OCI-LY1 (cell line): ENCODE results near the gene PTPRU.

Source experiments
- H2AFZ ChIP-seq: fragments of 200-600 bp; sonication (generic), shearing (Covaris generic); 2 replicates; pipeline ENCODE4 v1.6.0; 2014; ENCODE audit warnings: antibody characterized with exemption, mild to moderate bottlenecking, low read length
- H3F3A ChIP-seq: fragments of 200-600 bp; sonication (generic), shearing (Covaris generic); 2 replicates; pipeline ENCODE4 v1.6.0; 2014; ENCODE audit warnings: mild to moderate bottlenecking, antibody characterized with exemption, low read length, moderate library complexity; ENCODE audit not compliant: insufficient read depth
- H3K27ac ChIP-seq: fragments of 200-600 bp; sonication (generic); 2 replicates; pipeline ENCODE4 v1.5.1; 2014; ENCODE audit warnings: low read length, mixed run types, mild to moderate bottlenecking, low read depth; ENCODE audit not compliant: poor library complexity, severe bottlenecking
- H3K27me3 ChIP-seq: fragments of 200-600 bp; sonication (generic); 2 replicates; pipeline ENCODE4 v1.6.0; 2014; ENCODE audit warnings: antibody characterized with exemption, mild to moderate bottlenecking, low read length, moderate library complexity; ENCODE audit not compliant: insufficient read depth
- H3K36me3 ChIP-seq: fragments of 200-600 bp; sonication (generic); 2 replicates; pipeline ENCODE4 v1.6.1; 2014; ENCODE audit warnings: mild to moderate bottlenecking, antibody characterized with exemption, low read length, moderate library complexity, mixed read lengths; ENCODE audit not compliant: insufficient read depth
- H3K4me1 ChIP-seq: fragments of 200-600 bp; sonication (generic); 2 replicates; pipeline ENCODE4 v1.5.1; 2014; ENCODE audit warnings: mild to moderate bottlenecking, low read length, moderate library complexity; ENCODE audit not compliant: insufficient read depth, severe bottlenecking
- H3K4me2 ChIP-seq: fragments of 200-600 bp; sonication (generic), shearing (Covaris generic); 2 replicates; pipeline ENCODE4 v1.6.1; 2014; ENCODE audit warnings: low read length
- H3K4me3 ChIP-seq: fragments of 200-600 bp; sonication (generic); 2 replicates; pipeline ENCODE4 v1.5.1; 2014; ENCODE audit warnings: low read length, low read depth, mild to moderate bottlenecking, mixed read lengths; ENCODE audit not compliant: poor library complexity, severe bottlenecking
- H3K79me2 ChIP-seq: fragments of 200-600 bp; shearing (Covaris generic); 2 replicates; pipeline ENCODE4 v1.6.1; 2016; ENCODE audit warnings: mixed run types, low read length, mixed read lengths; ENCODE audit not compliant: insufficient read depth
- H3K9ac ChIP-seq: fragments of 200-600 bp; sonication (generic), shearing (Covaris generic); 2 replicates; pipeline ENCODE4 v1.6.1; 2014; ENCODE audit warnings: mild to moderate bottlenecking, low read length, mixed read lengths
- H3K9me2 ChIP-seq: fragments of 200-600 bp; sonication (generic), shearing (Covaris generic); 2 replicates; pipeline ENCODE4 v1.6.1; 2014; ENCODE audit warnings: low read depth, mild to moderate bottlenecking, low read length, mixed read lengths
- H3K9me3 ChIP-seq: fragments of 200-600 bp; shearing (Covaris generic); 2 replicates; pipeline ENCODE4 v1.6.1; 2014; ENCODE audit warnings: low read length, mixed read lengths
- H4K20me1 ChIP-seq: fragments of 200-600 bp; sonication (generic), shearing (Covaris generic); 2 replicates; pipeline ENCODE4 v1.6.0; 2016; ENCODE audit warnings: mild to moderate bottlenecking, low read length; ENCODE audit not compliant: insufficient read depth
- CTCF ChIP-seq: fragments of 200-600 bp; sonication (generic), shearing (Covaris generic); IDR thresholded peaks from 2 replicates; pipeline ENCODE4 v1.5.1; 2017; ENCODE audit warnings: mild to moderate bottlenecking, antibody characterized with exemption, low read length, moderate library complexity, mixed read lengths
- EZH2 ChIP-seq: fragments of 200-600 bp; sonication (generic), shearing (Covaris generic); IDR thresholded peaks from 2 replicates; pipeline ENCODE4 v1.8.0; 2017; ENCODE audit warnings: borderline replicate concordance, mixed run types, mild to moderate bottlenecking, antibody characterized with exemption, low read length, moderate library complexity, mixed read lengths

The PTPRU gene

DNA sequence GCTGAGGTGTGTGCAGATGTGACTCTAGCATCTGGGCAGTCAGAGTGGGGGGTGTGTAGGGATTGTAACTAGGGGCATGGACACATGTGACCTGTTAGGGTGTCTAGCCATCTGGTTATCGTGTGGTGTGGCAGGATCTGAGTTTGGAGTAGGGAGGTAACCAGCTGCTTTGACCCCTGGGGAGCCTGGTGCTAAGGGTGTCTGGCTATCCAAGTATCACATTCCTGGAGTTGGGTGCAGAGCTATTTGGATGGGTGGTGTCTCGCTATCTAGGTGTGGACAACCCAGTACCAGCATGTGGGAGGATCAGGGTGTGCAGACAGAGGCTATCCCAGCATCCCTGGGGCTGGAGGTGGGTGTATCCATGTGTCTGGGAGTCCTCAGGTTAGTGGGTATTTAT is 4.7 kb downstream of the PTPRU start:
- H3K27ac ChIP-seq: no peak overlapping the region
- no peaks in the 10 kb centered on the region for H3K9me3 ChIP-seq
- no peak overlapping the region for H3K4me2 ChIP-seq
- no peaks in the 10 kb centered on the region for H3K79me2 ChIP-seq
- TF ChIP-seq CTCF (no peak), EZH2 (no peak)
- H3K9me2 ChIP-seq: no peaks in the 10 kb centered on the region
- H3K27me3 ChIP-seq: no peaks in the 10 kb centered on the region
- H2AFZ ChIP-seq: no peak overlapping the region
- no peaks in the 10 kb centered on the region for H4K20me1 ChIP-seq
- no peaks in the 10 kb centered on the region for H3K36me3 ChIP-seq
- H3K9ac ChIP-seq: no peak overlapping the region
- H3K4me3 ChIP-seq: no peak overlapping the region
- no peaks in the 10 kb centered on the region for H3F3A ChIP-seq
- H3K4me1 ChIP-seq: peaks cover 12% of the 10 kb centered on the region

DNA sequence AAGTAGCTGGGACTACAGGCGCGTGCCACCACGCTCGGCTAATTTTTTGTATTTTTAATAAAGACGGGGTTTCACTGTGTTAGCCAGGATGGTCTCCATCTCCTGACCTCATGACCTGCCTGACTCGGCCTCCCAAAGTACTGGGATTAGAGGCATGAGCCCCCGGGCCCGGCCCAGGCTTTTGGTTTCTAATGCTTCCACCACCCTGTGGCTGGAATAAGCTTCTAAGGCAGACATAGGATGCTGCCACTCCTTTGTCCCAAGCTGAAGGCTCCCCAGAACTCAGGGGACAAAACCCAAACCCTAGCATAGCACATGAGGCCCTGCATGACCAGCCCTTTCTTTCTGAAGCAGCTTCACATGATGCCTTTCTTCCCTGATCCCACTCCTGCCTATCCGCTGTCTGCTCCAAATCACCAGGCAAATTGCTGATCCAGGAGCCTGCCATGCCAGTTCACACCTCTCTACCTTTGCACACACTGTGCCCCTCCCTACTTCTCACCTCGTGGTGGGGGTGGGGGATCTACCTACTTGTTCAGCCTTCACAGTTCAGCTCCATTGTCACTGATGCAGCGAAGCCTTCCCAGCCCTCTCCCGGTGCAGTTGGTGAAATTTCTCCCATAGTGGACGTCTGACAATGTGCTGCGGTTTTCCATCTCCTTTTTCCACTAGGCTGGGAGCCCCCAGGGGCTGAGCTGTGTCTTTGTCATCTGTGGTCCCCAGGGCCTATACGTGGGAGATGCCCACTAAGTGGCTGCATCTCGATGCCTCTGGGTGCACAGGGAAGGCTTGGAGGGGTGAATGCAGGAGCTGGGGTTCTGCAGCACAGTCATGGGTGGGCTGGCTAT is 6.9 kb downstream of the PTPRU start:
- TF ChIP-seq CTCF (no peak), EZH2 (no peak)
- Histone ChIP-seq H3K9ac (no peak overlapping the region), H3K9me3 (no peaks in the 10 kb centered on the region), H3F3A (no peaks in the 10 kb centered on the region), H4K20me1 (no peaks in the 10 kb centered on the region), H3K4me2 (no peak overlapping the region), H3K36me3 (no peaks in the 10 kb centered on the region), H3K9me2 (no peaks in the 10 kb centered on the region), H2AFZ (no peak overlapping the region), H3K79me2 (no peaks in the 10 kb centered on the region), H3K27me3 (no peaks in the 10 kb centered on the region), H3K4me1 (no peaks in the 10 kb centered on the region), H3K27ac (no peak overlapping the region), H3K4me3 (no peak overlapping the region)

DNA sequence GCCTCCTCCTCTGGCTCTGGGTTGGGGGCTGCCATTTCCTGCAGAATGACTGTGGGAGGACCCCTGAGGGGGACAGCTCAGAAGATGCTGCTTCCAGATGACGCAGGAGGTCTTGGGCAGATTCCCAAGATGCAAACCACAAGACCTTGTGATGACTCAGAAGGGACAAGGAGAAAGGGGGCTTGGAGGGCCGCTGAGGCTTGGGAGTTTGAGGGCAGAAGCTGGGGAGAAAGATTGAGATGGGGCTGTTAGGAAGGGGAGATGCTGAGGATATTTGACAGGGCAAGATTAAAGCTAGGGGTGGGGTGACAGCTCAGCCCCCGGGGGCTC is 7.5 kb downstream of the PTPRU start:
- no peak overlapping the region for H2AFZ ChIP-seq
- H3F3A ChIP-seq: no peaks in the 10 kb centered on the region
- H3K9me3 ChIP-seq: no peaks in the 10 kb centered on the region
- no peaks in the 10 kb centered on the region for H3K9me2 ChIP-seq
- no peak overlapping the region for H3K27ac ChIP-seq
- no peaks in the 10 kb centered on the region for H4K20me1 ChIP-seq
- no peaks in the 10 kb centered on the region for H3K79me2 ChIP-seq
- no peaks in the 10 kb centered on the region for H3K4me1 ChIP-seq
- H3K27me3 ChIP-seq: no peaks in the 10 kb centered on the region
- no peak overlapping the region for H3K4me3 ChIP-seq
- no peak overlapping the region for H3K4me2 ChIP-seq
- H3K36me3 ChIP-seq: no peaks in the 10 kb centered on the region
- TF ChIP-seq EZH2 (no peak), CTCF (no peak)
- H3K9ac ChIP-seq: no peak overlapping the region
